Hepatocyte (in vitro differentiated cells): ENCODE measurements around the gene SRCIN1.

Experiments used
- CTCF ChIP-seq: fragments of 200-600 bp; sonication (generic); IDR thresholded peaks from 2 replicates; pipeline ENCODE4 v1.5.1; 2016; ENCODE audit warnings: antibody characterized with exemption, mild to moderate bottlenecking; ENCODE audit not compliant: poor library complexity
- EZH2 ChIP-seq: fragments of 200-600 bp; sonication (generic); IDR thresholded peaks from 2 replicates; pipeline ENCODE4 v1.6.1; 2016; ENCODE audit warnings: antibody characterized with exemption, mild to moderate bottlenecking, borderline replicate concordance
- EZH2phosphoT487 ChIP-seq: fragments of 200-600 bp; sonication (generic); IDR thresholded peaks from one replicate; pipeline ENCODE4 v1.6.1; 2018; ENCODE audit warnings: antibody characterized with exemption, mild to moderate bottlenecking, low read depth, moderate library complexity; ENCODE audit not compliant: unreplicated experiment, severe bottlenecking

- TF ChIP-seq CTCF (no peak), EZH2phosphoT487 (no peak), EZH2 (no peak)
These were observed 2.6 kb downstream of the SRCIN1 start for GRCh38 chr17:38602956-38603785.
